Ishikawa (cell line): ENCODE results near the gene CACNA2D2.
A peak's percentile ranks its signal among the peaks of the same experiment; 100 is the strongest.

Experiments used
- CEBPB ChIP-seq: IDR thresholded peaks from 2 replicates; pipeline ENCODE4 v1.6.1; 2012
- CREB1 ChIP-seq: IDR thresholded peaks from 2 replicates; pipeline ENCODE4 v1.6.1; 2012; ENCODE audit warnings: low read depth
- EGR1 ChIP-seq: IDR thresholded peaks from 2 replicates; pipeline ENCODE4 v1.6.1; 2012
- EP300 ChIP-seq: IDR thresholded peaks from 2 replicates; pipeline ENCODE4 v1.6.1; 2012; ENCODE audit warnings: borderline replicate concordance
- FOXM1 ChIP-seq: IDR thresholded peaks from 2 replicates; pipeline ENCODE4 v1.6.1; 2012; ENCODE audit warnings: low read depth, borderline replicate concordance
- NFIC ChIP-seq: IDR thresholded peaks from 2 replicates; pipeline ENCODE4 v1.6.1; 2012
- RAD21 ChIP-seq: IDR thresholded peaks from 2 replicates; pipeline ENCODE4 v1.6.1; 2012; ENCODE audit warnings: low read depth
- TAF1 ChIP-seq: IDR thresholded peaks from 2 replicates; pipeline ENCODE4 v1.6.1; 2012; ENCODE audit warnings: low read depth, mild to moderate bottlenecking
- TCF12 ChIP-seq: IDR thresholded peaks from 2 replicates; pipeline ENCODE4 v1.6.1; 2012; ENCODE audit warnings: low read depth
- TEAD4 ChIP-seq: IDR thresholded peaks from 2 replicates; pipeline ENCODE4 v1.6.1; 2012
- YY1 ChIP-seq: IDR thresholded peaks from 2 replicates; pipeline ENCODE4 v1.6.1; 2012; ENCODE audit warnings: low read depth
- ZBTB7A ChIP-seq: IDR thresholded peaks from 2 replicates; pipeline ENCODE4 v1.6.1; 2012; ENCODE audit warnings: low read depth
- TF ChIP-seq, protein P1 (sequence below): IDR thresholded peaks from 2 replicates; pipeline ENCODE4 v1.6.1; 2012
- TF ChIP-seq, protein P2 (sequence below): IDR thresholded peaks from 2 replicates; pipeline ENCODE4 v1.6.1; 2012; ENCODE audit warnings: low read depth, mild to moderate bottlenecking
- TF ChIP-seq, protein P3 (sequence below): IDR thresholded peaks from 2 replicates; pipeline ENCODE4 v1.6.1; 2012

The CACNA2D2 gene

DNA sequence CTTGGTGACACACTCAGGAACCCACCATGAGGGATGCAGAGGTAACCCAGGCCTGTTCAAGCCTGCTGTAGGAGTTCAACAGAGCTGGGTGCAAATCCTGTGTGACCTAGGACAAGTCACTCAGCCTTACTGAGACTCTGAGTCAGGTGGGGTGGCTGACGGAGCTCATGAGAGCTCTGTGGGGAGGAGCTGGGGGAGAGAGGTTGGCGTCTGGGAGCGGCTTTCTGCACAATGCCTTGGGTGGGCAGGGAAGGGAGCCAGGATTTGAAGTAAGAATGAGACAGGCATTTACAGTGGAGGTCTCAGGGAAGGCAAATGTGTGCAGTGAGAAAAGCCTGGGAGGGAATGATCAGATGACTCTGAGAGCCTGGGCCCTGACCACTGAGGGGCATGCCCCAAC lies 45.8 kb upstream of the CACNA2D2 start:
- TF ChIP-seq ZBTB7A (no peak), EP300 (no peak), YY1 (no peak), NFIC (no peak), FOXM1 (no peak), RAD21 (no peak), TEAD4 (no peak), TAF1 (no peak), TCF12 (no peak), CREB1 (no peak), CEBPB (no peak)
- TF ChIP-seq, protein P1, sequence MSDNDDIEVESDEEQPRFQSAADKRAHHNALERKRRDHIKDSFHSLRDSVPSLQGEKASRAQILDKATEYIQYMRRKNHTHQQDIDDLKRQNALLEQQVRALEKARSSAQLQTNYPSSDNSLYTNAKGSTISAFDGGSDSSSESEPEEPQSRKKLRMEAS, result no peak
- TF ChIP-seq, protein P2, sequence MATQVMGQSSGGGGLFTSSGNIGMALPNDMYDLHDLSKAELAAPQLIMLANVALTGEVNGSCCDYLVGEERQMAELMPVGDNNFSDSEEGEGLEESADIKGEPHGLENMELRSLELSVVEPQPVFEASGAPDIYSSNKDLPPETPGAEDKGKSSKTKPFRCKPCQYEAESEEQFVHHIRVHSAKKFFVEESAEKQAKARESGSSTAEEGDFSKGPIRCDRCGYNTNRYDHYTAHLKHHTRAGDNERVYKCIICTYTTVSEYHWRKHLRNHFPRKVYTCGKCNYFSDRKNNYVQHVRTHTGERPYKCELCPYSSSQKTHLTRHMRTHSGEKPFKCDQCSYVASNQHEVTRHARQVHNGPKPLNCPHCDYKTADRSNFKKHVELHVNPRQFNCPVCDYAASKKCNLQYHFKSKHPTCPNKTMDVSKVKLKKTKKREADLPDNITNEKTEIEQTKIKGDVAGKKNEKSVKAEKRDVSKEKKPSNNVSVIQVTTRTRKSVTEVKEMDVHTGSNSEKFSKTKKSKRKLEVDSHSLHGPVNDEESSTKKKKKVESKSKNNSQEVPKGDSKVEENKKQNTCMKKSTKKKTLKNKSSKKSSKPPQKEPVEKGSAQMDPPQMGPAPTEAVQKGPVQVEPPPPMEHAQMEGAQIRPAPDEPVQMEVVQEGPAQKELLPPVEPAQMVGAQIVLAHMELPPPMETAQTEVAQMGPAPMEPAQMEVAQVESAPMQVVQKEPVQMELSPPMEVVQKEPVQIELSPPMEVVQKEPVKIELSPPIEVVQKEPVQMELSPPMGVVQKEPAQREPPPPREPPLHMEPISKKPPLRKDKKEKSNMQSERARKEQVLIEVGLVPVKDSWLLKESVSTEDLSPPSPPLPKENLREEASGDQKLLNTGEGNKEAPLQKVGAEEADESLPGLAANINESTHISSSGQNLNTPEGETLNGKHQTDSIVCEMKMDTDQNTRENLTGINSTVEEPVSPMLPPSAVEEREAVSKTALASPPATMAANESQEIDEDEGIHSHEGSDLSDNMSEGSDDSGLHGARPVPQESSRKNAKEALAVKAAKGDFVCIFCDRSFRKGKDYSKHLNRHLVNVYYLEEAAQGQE, result no peak
- TF ChIP-seq, protein P3, sequence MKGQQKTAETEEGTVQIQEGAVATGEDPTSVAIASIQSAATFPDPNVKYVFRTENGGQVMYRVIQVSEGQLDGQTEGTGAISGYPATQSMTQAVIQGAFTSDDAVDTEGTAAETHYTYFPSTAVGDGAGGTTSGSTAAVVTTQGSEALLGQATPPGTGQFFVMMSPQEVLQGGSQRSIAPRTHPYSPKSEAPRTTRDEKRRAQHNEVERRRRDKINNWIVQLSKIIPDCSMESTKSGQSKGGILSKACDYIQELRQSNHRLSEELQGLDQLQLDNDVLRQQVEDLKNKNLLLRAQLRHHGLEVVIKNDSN, result no peak

DNA sequence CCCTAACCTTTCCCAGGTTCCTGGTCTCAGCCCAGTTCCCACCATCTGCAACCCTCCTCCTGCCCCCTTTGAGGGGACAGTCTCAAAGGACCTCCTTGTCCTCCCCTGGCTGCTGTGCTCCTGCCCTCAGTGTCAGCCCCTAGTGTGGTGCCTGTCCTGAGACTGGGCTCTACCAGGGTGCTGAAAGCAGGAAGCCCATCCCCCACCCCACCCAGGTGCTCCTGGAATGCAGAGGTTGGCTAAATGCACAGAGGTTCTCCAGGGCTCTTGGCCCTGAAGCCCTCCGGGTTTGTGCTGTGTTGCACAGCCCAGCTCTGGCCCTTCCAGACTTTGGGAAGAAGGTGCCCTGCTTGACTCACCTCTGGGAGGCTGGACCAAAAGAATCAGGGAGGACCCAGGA lies 42.3 kb upstream of the CACNA2D2 start:
- TF ChIP-seq, protein P3, result no peak
- TF ChIP-seq TAF1 (no peak), YY1 (no peak)
- TF ChIP-seq, protein P1, result no peak

DNA sequence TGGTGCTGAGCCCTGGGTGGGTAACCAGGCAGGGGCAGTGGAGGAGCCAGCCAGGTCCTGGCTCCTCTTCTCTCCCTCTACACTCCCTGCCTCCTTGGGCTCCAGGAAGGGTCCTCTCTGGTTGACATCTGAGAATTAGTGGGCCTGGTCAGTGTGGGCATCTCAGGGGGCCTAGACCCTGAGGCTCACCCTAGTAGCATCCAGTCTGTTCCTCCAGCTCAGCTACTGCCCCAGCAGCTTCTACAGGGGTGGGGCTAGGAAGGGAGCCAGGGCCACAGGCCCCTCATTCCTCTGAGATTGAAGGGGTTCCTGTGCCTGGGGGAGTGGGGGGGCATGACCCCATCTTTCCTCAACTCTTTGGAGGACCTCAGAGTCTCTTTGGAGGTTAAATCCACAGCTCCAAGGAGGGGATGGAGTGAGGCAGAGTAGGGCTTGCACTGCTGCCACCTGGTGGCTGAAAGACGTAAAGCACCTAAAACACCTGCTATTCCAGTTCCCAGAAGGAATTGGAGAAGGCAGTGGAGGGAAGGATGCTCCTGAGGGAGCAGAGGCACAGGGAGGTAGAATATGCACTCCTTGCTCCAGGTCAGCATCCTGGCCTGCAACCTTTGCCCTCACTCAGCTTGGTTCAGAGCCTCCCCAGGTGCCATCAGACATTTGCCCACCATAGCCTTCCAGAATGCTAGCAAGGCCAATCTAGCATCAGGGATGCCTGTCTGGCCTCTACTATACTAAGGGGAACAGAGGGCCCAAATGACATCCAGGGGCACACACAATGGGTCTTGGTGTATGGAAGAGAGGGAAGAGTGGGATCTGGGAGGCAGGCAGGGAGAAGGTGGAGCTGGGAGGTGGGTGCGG lies 39.0 kb upstream of the CACNA2D2 start:
- TF ChIP-seq RAD21 (peak; percentile 87), YY1 (no peak)

DNA sequence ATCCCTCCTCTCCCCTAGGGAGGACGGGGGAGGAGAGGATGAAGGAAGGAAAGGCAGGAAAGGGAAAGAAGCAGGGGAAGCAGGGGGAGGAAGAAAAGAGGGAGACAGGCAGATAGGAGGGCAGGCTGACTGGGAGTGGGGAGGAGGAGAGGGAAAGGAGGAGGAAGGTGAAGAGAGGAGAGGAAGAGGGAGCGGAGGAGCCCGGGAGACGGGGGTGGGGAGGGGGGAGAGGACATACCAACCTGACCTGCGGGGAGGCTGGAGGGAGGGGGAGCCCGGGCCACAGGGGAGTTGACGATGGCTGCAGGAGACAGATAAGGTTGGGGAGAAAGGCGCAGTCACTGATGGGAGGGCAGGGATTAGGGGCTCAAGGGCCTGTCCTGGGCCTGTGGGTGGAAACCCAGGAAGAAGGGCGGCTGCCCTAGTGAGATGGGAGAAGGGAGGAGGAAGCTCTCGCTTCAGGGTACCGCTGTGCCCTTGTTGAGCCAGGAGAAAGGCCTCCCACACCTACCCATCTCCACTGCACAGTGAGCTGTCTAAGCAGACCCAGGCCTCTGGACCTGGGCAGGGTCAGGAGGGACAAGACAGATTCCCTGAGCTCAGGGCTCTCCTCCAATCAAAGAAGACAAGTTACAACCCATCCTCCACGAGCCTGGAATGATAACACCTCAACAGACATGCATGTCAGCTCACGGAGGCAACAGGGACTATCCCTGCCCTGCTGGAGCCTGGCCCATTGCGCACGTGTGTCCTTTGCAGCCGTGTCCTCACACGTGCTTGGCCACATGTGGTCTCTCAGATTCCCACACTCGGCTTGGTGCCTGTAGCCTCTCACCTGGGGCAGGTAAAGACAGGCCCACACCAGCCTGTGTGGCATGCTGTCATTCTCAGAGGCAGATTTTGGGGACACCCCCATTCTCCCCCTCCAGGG lies 36.2 kb upstream of the CACNA2D2 start:
- no peak for TF ChIP-seq EGR1
- TF ChIP-seq, protein P3, result no peak
- no peak for TF ChIP-seq TEAD4
- no peak for TF ChIP-seq EP300
- TF ChIP-seq NFIC, result no peak
- TF ChIP-seq TCF12, result no peak
- no peak for TF ChIP-seq FOXM1
- TF ChIP-seq ZBTB7A, result no peak
- TF ChIP-seq RAD21, result no peak
- TF ChIP-seq, protein P2, result no peak
- no peak for TF ChIP-seq CEBPB
- TF ChIP-seq YY1, result no peak
- TF ChIP-seq TAF1, result no peak
- TF ChIP-seq, protein P1, result no peak
- no peak for TF ChIP-seq CREB1
